ENCODE results near the gene SNRNP48.

DNA sequence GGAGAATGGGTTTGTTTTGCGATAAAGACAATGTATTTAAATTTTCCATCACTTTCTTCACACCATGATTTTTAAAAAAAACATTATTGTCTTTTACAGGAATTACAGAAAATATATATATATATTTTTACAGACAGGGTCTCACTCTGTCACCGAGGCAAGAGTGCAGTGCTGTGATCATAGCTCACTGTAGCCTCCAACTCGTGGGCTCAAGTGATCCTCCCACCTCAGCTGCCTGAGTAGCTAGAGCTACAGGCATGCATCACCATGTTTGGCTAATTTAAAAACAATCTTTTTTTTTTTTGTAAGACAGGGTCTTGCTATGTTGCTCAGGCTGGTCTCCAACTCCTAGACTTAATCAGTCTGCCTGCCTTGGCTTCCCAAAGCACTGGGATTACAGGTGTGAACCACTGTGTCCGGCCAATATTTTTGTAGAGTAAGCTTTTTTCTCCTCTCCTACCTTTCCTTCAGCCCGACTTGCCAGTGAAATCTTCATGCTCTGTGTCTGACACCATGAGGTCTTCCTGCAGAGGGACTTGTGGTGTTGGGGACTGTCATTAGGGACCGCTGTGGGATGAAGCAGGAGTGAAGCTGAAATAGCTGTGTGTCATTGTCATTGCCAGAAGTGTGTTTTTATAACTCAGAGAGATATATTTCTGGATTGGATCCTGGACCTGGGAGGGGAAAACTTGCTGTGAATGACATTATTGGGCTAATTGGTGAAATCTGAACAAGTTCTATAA lies 35.3 kb upstream of the SNRNP48 start:
- TF ChIP-seq, protein P1, sequence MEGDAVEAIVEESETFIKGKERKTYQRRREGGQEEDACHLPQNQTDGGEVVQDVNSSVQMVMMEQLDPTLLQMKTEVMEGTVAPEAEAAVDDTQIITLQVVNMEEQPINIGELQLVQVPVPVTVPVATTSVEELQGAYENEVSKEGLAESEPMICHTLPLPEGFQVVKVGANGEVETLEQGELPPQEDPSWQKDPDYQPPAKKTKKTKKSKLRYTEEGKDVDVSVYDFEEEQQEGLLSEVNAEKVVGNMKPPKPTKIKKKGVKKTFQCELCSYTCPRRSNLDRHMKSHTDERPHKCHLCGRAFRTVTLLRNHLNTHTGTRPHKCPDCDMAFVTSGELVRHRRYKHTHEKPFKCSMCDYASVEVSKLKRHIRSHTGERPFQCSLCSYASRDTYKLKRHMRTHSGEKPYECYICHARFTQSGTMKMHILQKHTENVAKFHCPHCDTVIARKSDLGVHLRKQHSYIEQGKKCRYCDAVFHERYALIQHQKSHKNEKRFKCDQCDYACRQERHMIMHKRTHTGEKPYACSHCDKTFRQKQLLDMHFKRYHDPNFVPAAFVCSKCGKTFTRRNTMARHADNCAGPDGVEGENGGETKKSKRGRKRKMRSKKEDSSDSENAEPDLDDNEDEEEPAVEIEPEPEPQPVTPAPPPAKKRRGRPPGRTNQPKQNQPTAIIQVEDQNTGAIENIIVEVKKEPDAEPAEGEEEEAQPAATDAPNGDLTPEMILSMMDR (IDR thresholded peaks at IDR 0.05 in 4 of 5, conservative IDR thresholded peaks at IDR 0.05 in 1 of 5), result no peak
- TF ChIP-seq POLR2A (IDR thresholded peaks at IDR 0.05), result no peak

Data from gastrocnemius medialis (tissue), 4 donors.